Fibroblast of skin of right biceps (primary cell): ENCODE measurements around the gene CCDC186.

Experiments
- DNase-seq: peaks from one replicate; pipeline ENCODE4 v3.0.0-alpha.2; 2013

The CCDC186 gene

DNA sequence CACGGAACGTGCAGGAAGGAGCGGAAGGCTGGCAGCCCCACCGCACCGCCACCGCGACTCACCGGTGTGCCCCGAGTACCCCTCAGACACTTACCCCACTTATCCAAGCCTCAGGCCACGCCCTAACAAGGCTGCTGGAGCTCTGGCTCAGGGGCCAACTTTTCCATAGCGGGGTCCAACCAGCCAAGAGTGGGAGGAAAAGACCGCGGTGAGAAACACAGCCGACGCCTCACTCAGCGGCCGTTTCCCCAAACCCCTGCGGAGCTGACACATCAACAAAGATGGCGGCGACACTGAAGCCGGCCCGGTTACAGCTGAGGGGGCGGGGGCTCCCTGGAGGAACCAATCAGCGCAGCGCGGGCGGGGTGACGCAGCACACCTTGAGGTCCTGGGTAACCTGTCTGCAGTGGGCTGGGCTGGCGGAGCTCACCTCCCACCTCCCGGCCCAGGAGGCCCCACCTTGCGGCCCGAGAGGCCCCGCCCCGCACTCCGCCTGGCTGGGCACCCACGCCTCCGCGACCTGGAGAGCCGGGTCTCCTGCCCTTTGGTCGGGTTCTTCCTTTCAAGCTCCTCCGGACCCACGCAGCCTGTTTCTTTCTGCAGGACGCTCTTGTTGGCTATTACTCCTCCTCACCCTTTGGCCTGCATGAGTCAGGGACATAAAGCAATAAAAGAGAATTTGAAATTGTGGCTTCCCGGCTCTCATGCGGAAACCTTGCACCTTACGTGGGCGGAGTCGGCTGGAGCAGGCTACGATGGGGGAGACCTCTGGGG lies at the start of gene CCDC186:
TSS of gene CCDC186 (minus strand) at position 283 of the 774 bp plus-strand sequence. CDS start 10,935 bp downstream, outside the sequence.
- DNase-seq: peak; percentile 86

- DNase-seq: no peak
Measured at GRCh38 chr10:114223066-114223465, 49.1 kb upstream of the CCDC186 start.

GRCh38 chr10:114221235-114221634 lies 47.2 kb upstream of the CCDC186 start:
- DNase-seq: no peak

DNA sequence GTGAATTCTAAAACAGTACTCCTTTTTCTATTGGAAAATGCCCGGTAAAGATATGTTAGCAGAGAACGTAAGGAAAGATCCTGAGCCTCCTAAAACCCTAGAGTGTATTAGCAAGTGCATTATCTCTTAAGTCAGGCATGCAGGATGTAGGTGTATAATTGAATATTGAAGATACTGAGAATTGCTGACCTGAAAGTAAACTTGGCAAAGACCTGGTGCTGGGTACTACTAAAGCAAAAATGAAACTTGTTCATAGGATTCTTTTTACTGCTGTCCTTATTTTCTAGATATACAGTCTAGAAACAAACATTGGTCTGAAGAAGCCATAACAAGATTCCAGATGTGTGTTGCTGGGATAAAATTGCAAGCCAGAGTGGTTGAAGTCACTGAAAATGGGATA lies 46.3 kb upstream of the CCDC186 start:
- DNase-seq: no peak

- DNase-seq: no peak
Measured at GRCh38 chr10:114215033-114215432, 41.0 kb upstream of the CCDC186 start.

- DNase-seq: no peak
Measured at GRCh38 chr10:114212153-114212552, 38.1 kb upstream of the CCDC186 start.

DNA sequence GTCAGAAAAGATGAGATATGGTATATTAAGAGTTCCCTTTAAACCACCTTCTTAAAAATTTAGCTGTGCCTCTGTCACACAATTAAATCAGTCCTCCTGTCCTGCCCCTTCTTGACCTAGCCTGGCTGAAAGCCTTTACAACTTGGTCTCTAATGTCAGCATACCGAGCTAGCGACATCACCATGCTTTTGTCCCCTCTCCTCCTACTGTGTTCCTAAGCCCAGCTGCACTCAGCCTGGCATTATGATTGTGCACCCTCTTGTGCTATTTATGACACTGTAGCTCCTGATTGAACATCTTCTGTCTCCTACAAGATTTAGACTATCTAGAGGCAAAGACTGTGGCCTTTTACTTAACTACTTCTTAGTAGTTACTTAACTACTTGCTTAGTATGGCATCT lies 34.3 kb upstream of the CCDC186 start:
- no peak for DNase-seq

DNA sequence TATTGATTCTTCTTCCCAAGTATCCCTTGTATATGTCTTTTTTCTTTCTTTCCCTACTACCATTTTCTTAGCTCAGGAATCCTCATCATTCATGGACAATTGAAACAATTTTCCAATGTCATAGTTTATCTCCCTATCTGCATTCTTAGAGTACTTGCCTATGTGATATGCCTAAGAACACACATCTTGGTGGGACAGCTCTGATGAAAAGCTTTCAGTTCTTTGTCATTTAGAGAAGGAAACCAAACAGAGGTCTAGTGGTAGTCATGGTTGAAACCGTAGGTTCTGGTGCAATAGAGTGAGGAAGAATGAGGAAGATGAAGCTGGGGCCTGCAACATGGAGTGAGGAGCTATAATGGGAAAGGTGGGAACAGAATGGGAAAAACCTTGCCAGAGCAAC lies 33.3 kb upstream of the CCDC186 start:
- DNase-seq: no peak

GRCh38 chr10:114206902-114207301 lies 32.9 kb upstream of the CCDC186 start:
- DNase-seq: no peak

DNA sequence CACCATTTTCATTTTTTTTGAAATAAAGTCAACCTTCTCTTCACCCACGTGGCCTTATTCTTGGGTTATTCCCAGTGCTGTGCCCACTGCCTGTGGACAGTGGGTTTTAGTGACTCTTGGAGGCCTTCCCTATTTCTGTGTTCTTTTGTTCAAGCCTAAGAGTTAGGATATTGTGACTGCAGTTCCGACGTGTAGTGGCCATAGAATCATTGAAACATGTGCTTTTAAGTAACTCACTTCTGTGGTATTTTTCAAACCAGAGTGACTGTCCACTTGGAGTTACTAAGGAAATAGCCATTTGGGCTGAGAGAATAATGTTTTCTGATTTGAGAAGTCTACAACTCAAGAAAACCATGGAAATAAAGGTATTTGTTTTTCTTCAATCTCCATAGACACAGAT lies 28.8 kb upstream of the CCDC186 start:
- DNase-seq: no peak

DNA sequence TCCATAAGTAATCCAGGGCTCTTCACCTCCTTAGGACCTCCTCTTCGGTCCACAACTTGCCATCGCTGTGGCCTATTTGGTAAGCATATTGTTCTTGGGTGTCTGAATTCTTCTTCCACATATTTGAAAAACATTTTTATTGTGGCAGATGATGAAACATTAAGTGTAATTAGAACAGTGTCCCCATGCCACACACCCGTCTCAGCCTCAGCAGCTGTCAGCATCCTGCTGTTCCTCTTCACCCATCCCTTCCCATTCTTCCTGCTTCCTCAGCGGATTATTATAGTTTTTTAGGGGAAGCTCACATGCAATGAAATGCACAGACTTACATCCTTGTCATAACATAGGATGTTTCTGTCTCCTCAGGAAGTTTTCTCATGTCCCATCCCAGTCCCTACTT lies 25.2 kb upstream of the CCDC186 start:
- DNase-seq: no peak

GRCh38 chr10:114195079-114195478 lies 21.1 kb upstream of the CCDC186 start:
- no peak for DNase-seq

DNA sequence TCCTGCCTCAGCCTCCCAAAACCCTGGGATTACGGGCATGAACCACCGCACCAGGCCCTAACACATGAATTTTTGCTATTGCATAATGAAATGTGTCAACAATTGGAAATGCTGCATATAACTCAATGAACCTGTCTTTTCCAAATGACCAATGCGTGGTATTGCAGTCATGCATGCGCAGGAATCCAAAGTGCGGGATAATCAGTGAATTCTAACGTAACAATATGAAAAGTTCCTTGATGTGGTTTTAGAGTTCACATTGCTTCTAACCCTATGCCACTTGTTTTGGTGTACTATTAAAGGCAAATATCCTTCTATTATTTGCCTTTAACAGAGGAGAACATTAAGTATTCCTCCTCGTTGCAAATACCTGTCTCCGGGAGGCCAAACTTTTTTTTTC lies 15.7 kb upstream of the CCDC186 start:
- DNase-seq: no peak

GRCh38 chr10:114188900-114189299 lies 14.9 kb upstream of the CCDC186 start:
- no peak for DNase-seq

- DNase-seq: no peak
Measured at GRCh38 chr10:114188001-114188400, 14.0 kb upstream of the CCDC186 start.

DNA sequence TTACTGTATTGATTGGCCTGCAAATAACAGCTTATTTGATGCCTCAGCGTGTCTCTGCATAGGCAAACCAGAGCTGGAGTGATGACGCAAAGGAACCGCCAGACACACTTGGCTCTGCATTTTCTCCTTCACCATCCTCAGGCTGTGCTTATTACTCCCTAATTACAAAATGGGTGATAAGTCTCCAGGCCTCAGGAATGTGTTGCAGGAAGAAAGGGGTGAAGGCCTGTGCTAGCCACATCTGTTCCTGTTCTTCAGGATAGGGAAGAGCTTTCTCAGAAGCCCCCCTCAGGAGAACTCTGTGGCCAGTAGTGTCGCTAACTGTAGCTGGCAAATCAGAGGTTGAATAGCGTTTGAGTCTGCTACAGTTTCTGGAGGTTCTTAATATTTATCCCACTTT lies 10.3 kb upstream of the CCDC186 start:
- DNase-seq: no peak

- no peak for DNase-seq
Measured at GRCh38 chr10:114183563-114183962, 9.6 kb upstream of the CCDC186 start.

GRCh38 chr10:114181971-114182370 lies 8.0 kb upstream of the CCDC186 start:
- no peak for DNase-seq

- DNase-seq: no peak
Measured at GRCh38 chr10:114180937-114181336, 6.9 kb upstream of the CCDC186 start.

- no peak for DNase-seq
Measured at GRCh38 chr10:114179747-114180146, 5.7 kb upstream of the CCDC186 start.

GRCh38 chr10:114179148-114179547 lies 5.1 kb upstream of the CCDC186 start, which contains the start of gene TDRD1:
TSS of gene TDRD1 (plus strand) at chr10:114179353. CDS start at chr10:114187832, 8,479 bp downstream.
- DNase-seq: no peak

- no peak for DNase-seq
Measured at GRCh38 chr10:114176511-114176910, 2.5 kb upstream of the CCDC186 start.

DNA sequence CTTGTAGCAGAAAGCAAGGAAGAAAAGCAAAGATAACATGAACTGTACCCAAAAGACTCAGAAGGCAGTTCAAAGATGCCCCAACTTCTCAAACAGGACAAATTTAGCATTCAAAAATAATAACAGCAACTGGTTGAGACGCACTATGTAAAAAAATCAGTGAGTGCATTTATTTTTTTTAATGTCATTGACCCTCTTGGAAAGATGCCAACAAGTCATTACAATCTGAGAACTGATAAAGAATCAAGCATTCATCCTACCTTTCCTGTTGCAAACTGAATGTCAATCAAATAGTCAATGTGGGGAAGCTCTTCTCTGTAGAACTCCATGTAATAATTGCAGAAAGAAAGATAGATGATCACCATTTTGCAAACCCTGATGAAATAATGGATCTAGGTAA lies 1.7 kb upstream of the CCDC186 start:
- no peak for DNase-seq

DNA sequence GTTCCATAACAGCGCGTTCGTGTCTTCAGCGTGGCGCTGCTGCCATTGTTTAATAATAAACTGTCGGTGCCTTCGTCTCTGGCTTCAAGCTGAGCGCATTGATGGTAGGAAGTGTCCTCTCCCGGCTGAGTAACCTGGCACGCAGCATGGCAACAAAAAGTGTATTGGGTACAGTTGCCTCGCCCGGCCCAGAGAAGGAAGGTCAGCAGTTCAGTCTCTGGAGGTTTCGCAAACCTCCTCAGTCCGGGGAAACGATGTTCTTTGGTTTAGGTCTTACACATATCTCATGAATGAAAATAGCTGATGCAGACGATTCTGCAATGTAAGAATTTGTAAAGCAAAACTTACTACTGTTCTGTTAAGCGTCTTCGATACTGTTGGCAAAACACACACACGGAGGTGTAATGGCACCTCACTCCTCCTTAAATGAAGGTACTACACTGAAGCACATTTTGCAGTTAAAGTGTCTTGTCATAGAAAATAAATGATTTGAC lies 739 bp upstream of the CCDC186 start:
- DNase-seq: no peak

DNA sequence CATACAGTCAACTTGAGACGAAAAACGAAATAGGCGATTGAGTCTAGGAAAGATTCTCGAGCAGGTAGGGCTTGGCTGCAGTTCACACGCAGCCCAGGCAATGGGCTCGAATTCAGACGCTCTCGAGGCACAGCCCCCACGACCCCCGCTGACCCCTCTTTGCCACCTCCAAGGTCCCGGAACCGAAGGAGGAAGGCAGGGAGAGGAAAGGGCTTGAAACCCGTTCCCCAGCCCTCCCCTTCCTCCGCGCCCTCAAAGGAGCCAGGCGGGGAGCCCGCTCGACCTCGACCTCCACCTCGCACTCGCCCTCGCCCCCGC lies 441 bp downstream of the CCDC186 start:
- peak; percentile 5 for DNase-seq
